Epithelial cell of esophagus (primary cell): ENCODE results near the gene GPLD1.

Experiments used
- DNase-seq: peaks from one replicate; pipeline ENCODE4 v3.0.0; 2010; ENCODE audit warnings: low read depth
- H3K4me3 ChIP-seq: 2 replicates; pipeline ENCODE4 v1.5.1; 2011; ENCODE audit warnings: mild to moderate bottlenecking, low read length, control low read depth
- CTCF ChIP-seq: IDR thresholded peaks from 2 replicates; pipeline ENCODE4 v1.5.1; 2011; ENCODE audit warnings: low read depth, mild to moderate bottlenecking, low read length, control low read depth, inconsistent platforms; ENCODE audit not compliant: insufficient read depth; ENCODE audit errors: missing control alignments

Gene GPLD1

GRCh38 chr6:24472181-24472580, 17.2 kb downstream of the GPLD1 start:
- TF ChIP-seq CTCF = no peak
- DNase-seq = peak; percentile 36
- H3K4me3 ChIP-seq = no peak overlapping the region

- no peak for TF ChIP-seq CTCF
- no peak for DNase-seq
- no peak overlapping the region for H3K4me3 ChIP-seq
These were observed 19.6 kb downstream of the GPLD1 start for GRCh38 chr6:24469811-24470210.

GRCh38 chr6:24464253-24465038, 24.9 kb downstream of the GPLD1 start:
- H3K4me3 ChIP-seq = no peak overlapping the region
- TF ChIP-seq CTCF = no peak
- no peak for DNase-seq

GRCh38 chr6:24460966-24461365, 28.4 kb downstream of the GPLD1 start:
- H3K4me3 ChIP-seq = no peak overlapping the region
- no peak for TF ChIP-seq CTCF

GRCh38 chr6:24458941-24459340, 30.4 kb downstream of the GPLD1 start:
- no peak for TF ChIP-seq CTCF
- no peak overlapping the region for H3K4me3 ChIP-seq
- peak; percentile 79 for DNase-seq

More at GRCh38 chr6:24460966-24461365, 28.4 kb downstream of the GPLD1 start:
- DNase-seq = peak; percentile 21

- no peak for TF ChIP-seq CTCF
- peak; percentile 72 for DNase-seq
- no peak overlapping the region for H3K4me3 ChIP-seq
These were observed 31.2 kb downstream of the GPLD1 start for GRCh38 chr6:24458134-24458533.

- no peak for DNase-seq
- no peak overlapping the region for H3K4me3 ChIP-seq
- no peak for TF ChIP-seq CTCF
These were observed 34.3 kb downstream of the GPLD1 start for GRCh38 chr6:24455061-24455460.
